Panc1 (cell line): ENCODE results near the gene CDC42EP3. TPM values are rescaled to one million over a fixed set of nuclear protein-coding genes. Genes with fewer than 3 reads are reported as not detected.

Experiments
- ATAC-seq: fragments of 200-7000 bp; cut with Tn5 transposase; 2 replicates; pipeline ENCODE4 v1.9.1; 2020; ENCODE audit warnings: mild to moderate bottlenecking, moderate library complexity
- BruUV-seq: library from RNA; stranded (reverse); fragments of 400-500 nt; replicated peaks from 2 replicates; lab custom pipeline; 2021; lab: Mats Ljungman, UMichigan
- CTCF ChIA-PET: fragments of 300-600 bp; sonication (Branson Sonifier 250); formaldehyde crosslinking; loops from one replicate; lab custom pipeline; 2022; ENCODE audit warnings: antibody characterized with exemption; lab: Charles Lee
- POLR2A ChIA-PET: fragments of 300-600 bp; sonication (Branson Sonifier 250); formaldehyde crosslinking; loops from one replicate; lab custom pipeline; 2022; ENCODE audit warnings: antibody characterized with exemption; lab: Charles Lee
- DNase-seq: peaks from one replicate; pipeline ENCODE4 v3.0.0-alpha.2; 2010; ENCODE audit warnings: low read depth, low spot score
- H3K27ac ChIP-seq: 2 replicates; pipeline ENCODE4 v1.5.1; 2011; ENCODE audit warnings: mild to moderate bottlenecking, low read length, inconsistent platforms
- H3K27me3 ChIP-seq: fragments of 200-500 bp; sonication (Bioruptor generic); 2 replicates; pipeline ENCODE4 v1.6.0; 2014; ENCODE audit warnings: low read length, inconsistent platforms; ENCODE audit not compliant: control insufficient read depth, insufficient read depth
- H3K36me3 ChIP-seq: fragments of 200-500 bp; sonication (Bioruptor generic); 2 replicates; pipeline ENCODE4 v1.5.1; 2014; ENCODE audit warnings: inconsistent platforms, mild to moderate bottlenecking, low read length, moderate library complexity; ENCODE audit not compliant: control insufficient read depth, insufficient read depth
- H3K4me1 ChIP-seq: 2 replicates; pipeline ENCODE4 v1.5.1; 2011; ENCODE audit warnings: inconsistent platforms, mild to moderate bottlenecking, low read length, moderate library complexity; ENCODE audit not compliant: control insufficient read depth, insufficient read depth
- H3K4me3 ChIP-seq, 2 experiments: 2 replicates each; pipeline ENCODE4 v1.5.1; 2011 to 2012; ENCODE audit warnings: low read depth in 2 of 2, low read length in 2 of 2, mild to moderate bottlenecking in 2 of 2, inconsistent platforms in 1 of 2, moderate library complexity in 1 of 2
- H3K9me3 ChIP-seq: fragments of 200-500 bp; sonication (Bioruptor generic); 2 replicates; pipeline ENCODE4 v1.5.1; 2014; ENCODE audit warnings: low read depth, mild to moderate bottlenecking, inconsistent platforms, low read length, moderate library complexity; ENCODE audit not compliant: control insufficient read depth, insufficient read depth
- POLR2AphosphoS5 ChIP-seq: IDR thresholded peaks from 2 replicates; pipeline ENCODE4 v1.6.1; 2012; ENCODE audit warnings: mild to moderate bottlenecking, low read depth, low read length, moderate library complexity
- SIN3A ChIP-seq: IDR thresholded peaks from 2 replicates; pipeline ENCODE4 v1.6.1; 2012; ENCODE audit warnings: low read depth, mild to moderate bottlenecking, low read length, moderate library complexity, borderline replicate concordance; ENCODE audit not compliant: insufficient read depth
- TCF7L2 ChIP-seq: IDR thresholded peaks from 2 replicates; pipeline ENCODE4 v1.6.1; 2011; ENCODE audit warnings: mild to moderate bottlenecking, low read depth, low read length, inconsistent platforms
- in situ Hi-C: cut with HindIII; loops from 2 replicates; pipeline ENCODE4 v1.10.0; 2016; ENCODE audit warnings: low sequenced_read_pairs, low pct_unique_long_range_greater_than_20kb
- intact Hi-C: fragments of 100-400 bp; cut with micrococcal nuclease; formaldehyde crosslinking; loops from one replicate; pipeline ENCODE4 v1.10.0; 2022; ENCODE audit not compliant: unreplicated experiment
- total RNA-seq: library from RNA; stranded (reverse); gene quantifications from one replicate; pipeline ENCODE4 v1.2.1, GENCODE V29; 2021; ENCODE audit not compliant: unreplicated experiment
- TF ChIP-seq, protein P1 (sequence below): fragments of 450-650 bp; IDR thresholded peaks from 2 replicates; pipeline ENCODE4 v1.5.1; 2017; ENCODE audit warnings: mild to moderate bottlenecking
- TF ChIP-seq, protein P2 (sequence below), 2 experiments: IDR thresholded peaks; 2 replicates each; pipeline ENCODE4 v1.6.1; 2011 to 2012; ENCODE audit warnings: low read depth in 2 of 2, control low read depth in 1 of 2, low read length in 1 of 2, mild to moderate bottlenecking in 1 of 2, moderate library complexity in 1 of 2; ENCODE audit not compliant: insufficient read depth in 1 of 2

The CDC42EP3 gene
- total RNA-seq, 1 experiment from 2014 or later, result 6.1 TPM

- BruUV-seq, result no TSS peak
- no peaks in the 10 kb centered on the region for H3K36me3 ChIP-seq
- H3K27me3 ChIP-seq, result no peaks in the 10 kb centered on the region; the same call in 1 of the 2 replicates
- DNase-seq (no peak), ATAC-seq (no peak)
- no peaks in the 10 kb centered on the region for H3K4me1 ChIP-seq
- POLR2A ChIA-PET, result no interaction called here
- intact Hi-C loops, result no loop called here
- H3K4me3 ChIP-seq, result no peak overlapping the region
- peaks cover 5% of the 10 kb centered on the region; the same call in 1 of the 2 replicates for H3K9me3 ChIP-seq
- CTCF ChIA-PET, result no interaction called here
- no peak overlapping the region for H3K27ac ChIP-seq
- TF ChIP-seq SIN3A, result no peak
- no peak for TF ChIP-seq POLR2AphosphoS5
- TF ChIP-seq, protein P1, sequence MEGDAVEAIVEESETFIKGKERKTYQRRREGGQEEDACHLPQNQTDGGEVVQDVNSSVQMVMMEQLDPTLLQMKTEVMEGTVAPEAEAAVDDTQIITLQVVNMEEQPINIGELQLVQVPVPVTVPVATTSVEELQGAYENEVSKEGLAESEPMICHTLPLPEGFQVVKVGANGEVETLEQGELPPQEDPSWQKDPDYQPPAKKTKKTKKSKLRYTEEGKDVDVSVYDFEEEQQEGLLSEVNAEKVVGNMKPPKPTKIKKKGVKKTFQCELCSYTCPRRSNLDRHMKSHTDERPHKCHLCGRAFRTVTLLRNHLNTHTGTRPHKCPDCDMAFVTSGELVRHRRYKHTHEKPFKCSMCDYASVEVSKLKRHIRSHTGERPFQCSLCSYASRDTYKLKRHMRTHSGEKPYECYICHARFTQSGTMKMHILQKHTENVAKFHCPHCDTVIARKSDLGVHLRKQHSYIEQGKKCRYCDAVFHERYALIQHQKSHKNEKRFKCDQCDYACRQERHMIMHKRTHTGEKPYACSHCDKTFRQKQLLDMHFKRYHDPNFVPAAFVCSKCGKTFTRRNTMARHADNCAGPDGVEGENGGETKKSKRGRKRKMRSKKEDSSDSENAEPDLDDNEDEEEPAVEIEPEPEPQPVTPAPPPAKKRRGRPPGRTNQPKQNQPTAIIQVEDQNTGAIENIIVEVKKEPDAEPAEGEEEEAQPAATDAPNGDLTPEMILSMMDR, result no peak
- TF ChIP-seq TCF7L2, result no peak
- TF ChIP-seq, protein P2, sequence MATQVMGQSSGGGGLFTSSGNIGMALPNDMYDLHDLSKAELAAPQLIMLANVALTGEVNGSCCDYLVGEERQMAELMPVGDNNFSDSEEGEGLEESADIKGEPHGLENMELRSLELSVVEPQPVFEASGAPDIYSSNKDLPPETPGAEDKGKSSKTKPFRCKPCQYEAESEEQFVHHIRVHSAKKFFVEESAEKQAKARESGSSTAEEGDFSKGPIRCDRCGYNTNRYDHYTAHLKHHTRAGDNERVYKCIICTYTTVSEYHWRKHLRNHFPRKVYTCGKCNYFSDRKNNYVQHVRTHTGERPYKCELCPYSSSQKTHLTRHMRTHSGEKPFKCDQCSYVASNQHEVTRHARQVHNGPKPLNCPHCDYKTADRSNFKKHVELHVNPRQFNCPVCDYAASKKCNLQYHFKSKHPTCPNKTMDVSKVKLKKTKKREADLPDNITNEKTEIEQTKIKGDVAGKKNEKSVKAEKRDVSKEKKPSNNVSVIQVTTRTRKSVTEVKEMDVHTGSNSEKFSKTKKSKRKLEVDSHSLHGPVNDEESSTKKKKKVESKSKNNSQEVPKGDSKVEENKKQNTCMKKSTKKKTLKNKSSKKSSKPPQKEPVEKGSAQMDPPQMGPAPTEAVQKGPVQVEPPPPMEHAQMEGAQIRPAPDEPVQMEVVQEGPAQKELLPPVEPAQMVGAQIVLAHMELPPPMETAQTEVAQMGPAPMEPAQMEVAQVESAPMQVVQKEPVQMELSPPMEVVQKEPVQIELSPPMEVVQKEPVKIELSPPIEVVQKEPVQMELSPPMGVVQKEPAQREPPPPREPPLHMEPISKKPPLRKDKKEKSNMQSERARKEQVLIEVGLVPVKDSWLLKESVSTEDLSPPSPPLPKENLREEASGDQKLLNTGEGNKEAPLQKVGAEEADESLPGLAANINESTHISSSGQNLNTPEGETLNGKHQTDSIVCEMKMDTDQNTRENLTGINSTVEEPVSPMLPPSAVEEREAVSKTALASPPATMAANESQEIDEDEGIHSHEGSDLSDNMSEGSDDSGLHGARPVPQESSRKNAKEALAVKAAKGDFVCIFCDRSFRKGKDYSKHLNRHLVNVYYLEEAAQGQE (IDR thresholded peaks at IDR 0.05; ENCODE audit: insufficient read depth in 1 of 2, low read depth in 2 of 2, low read length in 1 of 2), result no peak
- in situ Hi-C loops, result no loop called here
These were observed 41.8 kb upstream of the CDC42EP3 start for GRCh38 chr2:37713258-37713700.

DNA sequence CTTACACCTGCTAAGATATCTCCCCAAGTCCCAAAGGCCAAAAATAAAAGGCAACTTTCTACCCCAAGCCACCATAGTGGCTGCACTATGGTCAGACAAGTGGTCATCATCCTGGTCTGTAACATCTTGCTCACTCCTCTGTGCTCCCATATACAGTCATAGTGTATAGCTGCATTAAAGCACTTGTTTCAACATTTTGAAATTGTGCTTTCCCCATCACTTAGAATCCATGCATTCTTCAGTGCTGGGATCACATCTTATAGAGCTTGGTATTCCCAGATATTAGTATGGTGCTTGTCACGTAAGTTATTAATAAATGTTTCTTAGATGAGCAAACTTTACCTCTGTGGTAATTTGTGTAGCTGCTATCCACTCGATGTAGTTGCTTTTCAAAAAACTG lies 40.4 kb upstream of the CDC42EP3 start:
- H3K27ac ChIP-seq, result no peak overlapping the region
- DNase-seq, result no peak
- in situ Hi-C loops, result no loop called here
- ATAC-seq, result no peak
- POLR2A ChIA-PET, result no interaction called here
- H3K4me3 ChIP-seq, result no peak overlapping the region
- H3K9me3 ChIP-seq, result peaks cover 5% of the 10 kb centered on the region; the same call in 1 of the 2 replicates
- intact Hi-C loops, result no loop called here
- no TSS peak for BruUV-seq
- CTCF ChIA-PET, result no interaction called here
- H3K36me3 ChIP-seq, result no peaks in the 10 kb centered on the region
- H3K4me1 ChIP-seq, result no peaks in the 10 kb centered on the region
- no peaks in the 10 kb centered on the region for H3K27me3 ChIP-seq
- TF ChIP-seq TCF7L2 (no peak), SIN3A (no peak), POLR2AphosphoS5 (no peak)
- TF ChIP-seq, protein P2 (IDR thresholded peaks at IDR 0.05; ENCODE audit: insufficient read depth in 1 of 2, low read depth in 2 of 2, low read length in 1 of 2), result no peak
- TF ChIP-seq, protein P1, result no peak
